ENCODE data around the gene AOPEP. TPM values are rescaled to one million over a fixed set of nuclear protein-coding genes. Genes with fewer than 3 reads are reported as not detected.

The AOPEP gene
- total RNA-seq, 1 experiment from 2014 or later, result 36.4 TPM

GRCh38 chr9:94773655-94774054 lies 47.2 kb downstream of the AOPEP start:
- DNase-seq (ENCODE audit: low read depth, low spot score), result no peak
- no peak for ATAC-seq
- H3K27ac ChIP-seq (ENCODE audit: low read length), result no peak overlapping the region
- in situ Hi-C loops (cut with HindIII; ENCODE audit: low pct_unique_long_range_greater_than_20kb, low sequenced_read_pairs) (no loop called here), intact Hi-C loops (cut with micrococcal nuclease; ENCODE audit: unreplicated experiment) (no loop called here)
- H3K4me1 ChIP-seq (ENCODE audit: control insufficient read depth, insufficient read depth, low read length), result no peaks in the 10 kb centered on the region
- H3K36me3 ChIP-seq (ENCODE audit: control insufficient read depth, insufficient read depth, low read length), result no peaks in the 10 kb centered on the region; the same call in 1 of the 2 replicates
- no TSS peak for BruUV-seq (replicated peaks)
- no peaks in the 10 kb centered on the region for H3K9me3 ChIP-seq (ENCODE audit: control insufficient read depth, insufficient read depth, low read depth, low read length)
- no peaks in the 10 kb centered on the region for H3K27me3 ChIP-seq (ENCODE audit: control insufficient read depth, insufficient read depth, low read length)
- POLR2A ChIA-PET, result no interaction called here
- no peak overlapping the region for H3K4me3 ChIP-seq (ENCODE audit: low read depth in 2 of 2, low read length in 2 of 2)
- TF ChIP-seq TCF7L2 (IDR thresholded peaks at IDR 0.05; ENCODE audit: low read depth, low read length) (no peak), SIN3A (IDR thresholded peaks at IDR 0.05; ENCODE audit: borderline replicate concordance, insufficient read depth, low read depth, low read length) (no peak), POLR2AphosphoS5 (IDR thresholded peaks at IDR 0.05; ENCODE audit: low read depth, low read length) (no peak), CTCF (IDR thresholded peaks at IDR 0.05) (no peak), REST (IDR thresholded peaks at IDR 0.05; ENCODE audit: insufficient read depth in 1 of 2, low read depth in 2 of 2, low read length in 1 of 2) (no peak)
- CTCF ChIA-PET, result no interaction called here

GRCh38 chr9:94778013-94778412 lies 51.5 kb downstream of the AOPEP start:
- Histone ChIP-seq H3K27me3 (ENCODE audit: control insufficient read depth, insufficient read depth, low read length) (no peaks in the 10 kb centered on the region), H3K4me3 (ENCODE audit: low read depth in 2 of 2, low read length in 2 of 2) (no peak overlapping the region), H3K27ac (ENCODE audit: low read length) (no peak overlapping the region), H3K9me3 (ENCODE audit: control insufficient read depth, insufficient read depth, low read depth, low read length) (no peaks in the 10 kb centered on the region), H3K36me3 (ENCODE audit: control insufficient read depth, insufficient read depth, low read length) (no peaks in the 10 kb centered on the region; the same call in 1 of the 2 replicates), H3K4me1 (ENCODE audit: control insufficient read depth, insufficient read depth, low read length) (peaks cover 13% of the 10 kb centered on the region)
- TF ChIP-seq TCF7L2 (IDR thresholded peaks at IDR 0.05; ENCODE audit: low read depth, low read length) (no peak), SIN3A (IDR thresholded peaks at IDR 0.05; ENCODE audit: borderline replicate concordance, insufficient read depth, low read depth, low read length) (no peak), POLR2AphosphoS5 (IDR thresholded peaks at IDR 0.05; ENCODE audit: low read depth, low read length) (no peak), REST (IDR thresholded peaks at IDR 0.05; ENCODE audit: insufficient read depth in 1 of 2, low read depth in 2 of 2, low read length in 1 of 2) (no peak)
- no TSS peak for BruUV-seq (replicated peaks)
- intact Hi-C loops (cut with micrococcal nuclease; ENCODE audit: unreplicated experiment), result no loop called here
- CTCF ChIA-PET, result no interaction called here
- DNase-seq (ENCODE audit: low read depth, low spot score) (no peak), ATAC-seq (no peak)
- POLR2A ChIA-PET, result interaction anchor here (0.6 kb wide), 1 partner anchor 97 kb away, joined by 3 read pairs; no protein-coding TSS in a partner anchor
- in situ Hi-C loops (cut with HindIII; ENCODE audit: low pct_unique_long_range_greater_than_20kb, low sequenced_read_pairs), result no loop called here

All from Panc1 (cell line).